Measurements from ENCODE around the gene SPIRE1. TPM values are rescaled to one million over a fixed set of nuclear protein-coding genes. Genes with fewer than 3 reads are reported as not detected.

Gene SPIRE1
- total RNA-seq, 1 experiment from 2014 or later = 16.6 TPM

- no peak overlapping the region for H2BK120ac ChIP-seq (ENCODE audit: low read depth, low read length, poor library complexity, severe bottlenecking)
- no peak overlapping the region for H2AFZ ChIP-seq (ENCODE audit: low read length)
- no peak for TF ChIP-seq CTCF (conservative IDR thresholded peaks at IDR 0.05)
- no peak overlapping the region for H3T11ph ChIP-seq (ENCODE audit: low read length)
- H3K4me2 ChIP-seq (ENCODE audit: insufficient read depth, insufficient read length, low read length) = no peak overlapping the region
- no peak for DNase-seq
- no peak overlapping the region for H2BK20ac ChIP-seq (ENCODE audit: low read depth, low read length, poor library complexity, severe bottlenecking)
- H3K79me1 ChIP-seq (ENCODE audit: insufficient read depth, low read depth, low read length, poor library complexity, severe bottlenecking) = no peaks in the 10 kb centered on the region
- Mint-ChIP-seq H3K4me1 (peaks cover 13 to 17% of the 10 kb centered on the region in 2 experiments), H3K36me3 (ENCODE audit: insufficient read depth in 1 of 3, low read depth in 3 of 3) (peaks cover 3 to 17% (median 3%) of the 10 kb centered on the region in 3 experiments; a peak in 6 of 7 replicates), H3K27me3 (ENCODE audit: low read depth) (no peaks in the 10 kb centered on the region), H3K27ac (no peak overlapping the region), H3K4me3 (no peak overlapping the region), H3K9me3 (no peaks in the 10 kb centered on the region; a peak in 1 of 5 replicates)
- H3K9ac ChIP-seq (ENCODE audit: extremely low read depth, insufficient read length, low read length) = no peak overlapping the region
- H2BK15ac ChIP-seq (ENCODE audit: low read depth, low read length) = no peak overlapping the region
- H3K23me2 ChIP-seq (ENCODE audit: insufficient read length, low read depth, low read length, poor library complexity, severe bottlenecking) = peaks cover 7% of the 10 kb centered on the region
- no peak overlapping the region for H3K14ac ChIP-seq (ENCODE audit: insufficient read depth, low read length)
- H4K20me1 ChIP-seq (ENCODE audit: control insufficient read depth, insufficient read depth, insufficient read length) = no peaks in the 10 kb centered on the region
- no peak overlapping the region for H3K27ac ChIP-seq (ENCODE audit: insufficient read length, low read depth, low read length)
- no peak overlapping the region for H2AK5ac ChIP-seq (ENCODE audit: insufficient read length, low read length)
- peaks cover 16% of the 10 kb centered on the region for H3K9me3 ChIP-seq (ENCODE audit: control insufficient read depth, low read depth, low read length)
- no peaks in the 10 kb centered on the region for H3K4me1 ChIP-seq (ENCODE audit: insufficient read depth, low read length)
- no peak overlapping the region for H3K4ac ChIP-seq (ENCODE audit: low read depth, low read length)
- H2BK5ac ChIP-seq (ENCODE audit: insufficient read length, low read length) = no peak overlapping the region
- H3K23ac ChIP-seq (ENCODE audit: insufficient read length, low read depth, low read length) = no peak overlapping the region
- H3K18ac ChIP-seq (ENCODE audit: insufficient read length, low read depth, low read length) = no peak overlapping the region
- no peaks in the 10 kb centered on the region for H3K79me2 ChIP-seq (ENCODE audit: insufficient read depth, low read length)
- H3K27me3 ChIP-seq (ENCODE audit: insufficient read depth, low read length) = no peaks in the 10 kb centered on the region
- no peak overlapping the region for H2BK12ac ChIP-seq (ENCODE audit: insufficient read length, low read depth, low read length)
- no peak overlapping the region for H4K8ac ChIP-seq (replicated peaks; ENCODE audit: insufficient read length, low read depth, low read length)
- WGBS (ENCODE audit: extremely low coverage, insufficient read length, low lambda C conversion rate) = no CpG with 5 or more reads among the region's 5 CpGs
- H3K56ac ChIP-seq (ENCODE audit: insufficient read length, low read depth, low read length) = no peak overlapping the region
- H4K5ac ChIP-seq (ENCODE audit: insufficient read length, low read depth, low read length) = no peak overlapping the region
- no peak overlapping the region for H4K91ac ChIP-seq (ENCODE audit: insufficient read length, low read depth, low read length)
These were observed 234.1 kb downstream of the SPIRE1 start for GRCh38 chr18:12423820-12424219.

Data from H9 (cell line).